Activated CD8-positive, alpha-beta memory T cell treated with anti-CD3 and anti-CD28 coated beads, Interleukin-2, amount 50 U/mL, for 24 hours (primary cell): ENCODE measurements around the gene OGA.

Experiments used
- DNase-seq: peaks from one replicate; pipeline ENCODE4 v3.0.0-alpha.2; 2020; ENCODE audit errors: extremely low read depth

OGA gene

DNA sequence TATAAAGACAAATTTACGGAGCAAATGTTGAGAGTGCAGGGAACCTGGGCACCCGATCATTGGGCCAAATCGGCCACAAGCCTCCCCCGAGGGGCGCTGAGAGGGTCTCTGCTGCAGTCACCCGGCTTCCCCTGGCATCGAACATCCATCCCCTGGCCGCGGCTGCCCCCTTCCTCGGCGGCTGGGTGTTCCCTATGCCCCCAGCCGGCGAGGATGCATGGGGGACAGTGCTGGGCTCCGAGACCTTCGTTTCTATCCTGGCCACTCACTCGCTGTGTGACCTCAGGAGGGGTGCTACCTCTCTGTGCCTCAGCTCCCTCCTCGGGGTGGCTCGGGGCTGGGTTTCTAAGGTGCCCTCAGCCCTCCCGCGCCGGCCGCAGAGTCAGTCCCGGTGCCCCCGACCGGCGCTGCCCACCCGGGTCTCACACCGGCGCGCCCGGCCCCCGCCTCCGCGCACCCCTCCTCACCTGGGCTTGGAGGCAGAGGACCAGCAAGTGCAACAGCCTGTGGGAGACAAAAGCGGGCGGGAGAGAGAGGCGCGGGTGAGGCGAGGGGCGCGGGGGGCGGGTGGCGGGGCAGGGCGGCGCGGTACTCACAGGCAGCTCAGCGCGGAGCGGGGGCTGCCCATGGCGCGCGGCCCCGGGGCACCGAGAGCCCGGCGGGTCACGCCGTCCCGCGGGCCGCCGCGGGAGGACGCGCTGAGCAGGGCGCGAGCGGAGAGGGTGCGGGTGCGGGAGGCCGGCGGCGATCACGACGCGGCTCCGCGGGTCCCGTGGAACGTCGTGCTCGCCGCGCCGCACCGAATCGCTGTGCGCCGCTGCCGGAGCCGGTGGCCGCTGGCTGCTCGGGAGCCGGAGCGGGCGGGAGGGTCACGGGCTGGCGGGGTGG is 42.7 kb downstream of the OGA start, which contains the start of gene FGF8:
TSS of gene FGF8 (minus strand) at position 842 of the 888 bp plus-strand sequence. CDS start at position 628, 214 bp downstream.
- DNase-seq: no peak

DNA sequence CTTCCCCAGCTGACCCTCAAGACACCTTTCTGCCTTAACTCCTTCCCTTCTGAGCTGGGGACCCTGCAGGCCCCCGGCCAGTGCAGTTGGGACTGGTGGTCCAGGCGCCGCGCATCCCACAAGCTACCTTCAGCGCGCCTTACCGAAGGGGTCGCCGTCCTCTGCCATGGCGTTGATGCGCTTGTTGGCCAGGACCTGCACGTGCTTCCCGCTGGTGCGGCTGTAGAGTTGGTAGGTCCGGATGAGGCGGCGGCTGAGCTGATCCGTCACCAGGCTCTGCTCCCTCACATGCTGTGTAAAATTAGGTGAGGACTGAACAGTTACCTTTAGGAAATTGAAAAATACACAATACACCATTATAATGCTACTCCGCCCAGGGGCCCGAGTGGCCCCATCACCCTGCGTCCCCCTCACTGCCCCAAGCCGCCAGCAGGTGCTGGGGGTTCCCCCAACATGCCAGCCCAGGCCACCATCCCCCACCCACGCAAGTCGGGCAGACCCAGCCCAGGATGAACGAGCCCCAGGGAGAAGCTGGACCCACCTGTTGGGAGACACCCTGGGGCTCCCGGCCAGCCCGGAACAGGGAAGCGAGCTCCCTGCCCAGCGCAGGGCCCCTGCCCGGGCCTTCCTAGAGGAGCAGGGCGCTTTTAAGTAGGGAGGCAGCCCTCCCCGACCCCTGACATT is 43.5 kb downstream of the OGA start:
- no peak for DNase-seq

GRCh38 chr10:101773923-101774588 is 44.2 kb downstream of the OGA start:
- no peak for DNase-seq

DNA sequence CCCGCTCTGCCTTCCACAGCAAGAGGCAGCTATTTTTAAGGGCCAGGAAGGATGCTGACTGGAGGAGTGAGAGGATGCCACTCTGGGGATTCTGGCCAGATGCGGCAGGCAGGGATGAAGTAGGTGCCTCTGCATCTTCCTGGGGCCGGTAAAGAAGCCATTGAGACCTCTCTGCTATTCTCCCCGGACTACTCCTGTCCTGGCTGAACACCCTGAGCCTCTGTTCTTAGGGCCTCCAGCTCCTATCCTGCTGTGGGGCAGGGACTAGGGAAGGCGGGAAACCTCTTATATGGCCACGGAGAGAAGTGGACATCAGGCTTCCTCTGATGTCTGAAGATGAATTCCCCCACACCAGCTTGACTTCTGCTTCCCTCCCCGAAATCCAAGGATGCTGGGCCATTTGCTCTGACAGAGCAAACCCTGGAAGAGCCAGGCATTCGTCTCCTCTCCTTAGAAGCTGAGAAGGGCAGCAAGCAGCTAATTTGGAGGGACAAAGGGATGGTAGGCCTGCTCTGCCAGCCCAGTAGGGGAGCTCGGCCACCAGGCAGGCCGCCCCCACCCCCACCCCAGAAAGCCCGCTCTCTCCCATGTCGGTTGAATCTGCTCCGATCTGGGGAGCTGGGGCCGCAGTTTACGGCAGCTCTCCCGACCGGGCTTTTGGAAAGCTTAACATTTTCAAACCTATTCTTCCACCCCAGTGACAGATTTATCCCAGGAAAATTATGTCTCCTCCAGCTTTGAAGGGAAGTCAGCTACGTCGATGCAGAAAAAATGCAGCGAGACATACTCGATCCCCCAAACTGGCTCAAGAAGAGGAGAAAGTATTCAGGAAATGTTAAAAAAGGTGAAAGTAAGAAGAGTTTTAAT is 45.1 kb downstream of the OGA start:
- DNase-seq: no peak

DNA sequence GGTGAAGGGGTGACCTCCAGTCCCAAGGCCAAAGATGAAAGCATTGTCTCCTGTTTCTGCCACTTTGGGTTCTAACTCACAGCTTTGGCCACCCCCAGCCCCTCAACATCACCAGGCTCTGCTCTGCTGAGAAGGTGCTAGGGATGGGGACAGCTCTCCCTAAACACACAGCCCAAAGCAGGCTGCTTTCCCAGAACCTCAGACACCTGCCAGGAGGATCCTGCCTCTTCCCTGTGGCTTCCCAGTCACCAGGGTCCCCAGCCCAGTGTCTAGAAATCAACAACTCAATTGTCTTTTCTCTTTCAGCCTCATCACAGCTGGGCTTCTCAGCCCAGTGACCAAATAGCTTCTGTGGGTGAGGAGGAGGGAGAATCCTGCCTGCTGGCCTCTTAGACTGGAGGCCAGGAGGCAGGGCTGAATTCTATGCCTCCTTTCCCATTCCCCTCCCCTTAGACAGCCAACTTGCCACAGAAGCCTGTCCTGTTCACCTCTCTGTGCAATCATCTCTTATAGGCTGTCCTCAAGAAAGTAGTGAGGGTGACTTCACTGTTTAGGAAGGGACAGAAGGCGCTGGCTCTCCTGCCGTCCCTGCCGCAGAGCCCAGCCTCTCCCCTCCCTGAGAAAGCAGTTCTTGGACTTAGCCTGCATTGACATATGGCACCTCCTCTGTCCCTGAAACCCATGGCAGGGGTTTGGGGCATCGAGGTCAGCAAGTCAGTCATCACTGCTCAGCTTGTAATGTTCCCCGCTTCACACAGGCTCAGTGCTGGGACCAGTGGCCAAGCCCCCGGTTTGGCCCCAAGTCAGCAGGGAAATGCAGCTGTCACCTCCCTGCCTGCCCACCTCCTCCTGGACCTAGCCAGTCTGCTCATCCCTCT is 46.0 kb downstream of the OGA start:
- DNase-seq: no peak

GRCh38 chr10:101771380-101771779 is 46.9 kb downstream of the OGA start:
- DNase-seq: no peak

- no peak for DNase-seq
Measured at GRCh38 chr10:101770331-101771215, 47.7 kb downstream of the OGA start.

DNA sequence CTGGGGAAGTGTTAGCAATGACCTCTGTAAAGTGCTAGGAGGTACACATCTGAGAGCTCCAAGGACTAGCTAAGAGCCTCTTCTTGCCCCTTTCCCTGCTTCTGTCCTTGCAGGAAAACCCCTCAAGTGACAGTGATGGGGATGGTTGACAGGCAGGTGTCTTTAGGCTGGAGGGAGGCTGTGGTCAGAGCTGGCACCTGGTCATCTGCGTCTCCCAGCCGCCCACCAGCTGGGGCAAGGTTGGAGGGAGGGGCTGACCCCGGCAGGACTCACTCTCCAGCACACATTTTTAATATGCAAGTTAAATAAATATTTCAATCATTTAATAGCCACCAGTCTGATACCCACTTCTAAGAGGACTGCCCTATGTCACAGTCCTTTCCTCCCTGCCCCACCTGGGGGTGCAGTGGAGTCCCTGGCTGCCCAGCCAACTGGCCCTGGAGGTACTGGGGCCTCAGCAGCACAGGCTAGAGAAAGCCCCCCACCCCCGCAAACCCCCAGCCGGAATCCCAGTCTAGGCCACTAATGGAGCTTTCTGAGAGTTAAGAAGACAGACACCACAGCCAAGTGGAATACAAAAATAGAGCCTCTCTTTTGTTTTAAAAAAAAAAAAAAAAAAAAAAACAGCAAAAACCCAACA is 48.6 kb downstream of the OGA start:
- DNase-seq: no peak

- DNase-seq: no peak
Measured at GRCh38 chr10:101768791-101769170, 49.5 kb downstream of the OGA start.

DNA sequence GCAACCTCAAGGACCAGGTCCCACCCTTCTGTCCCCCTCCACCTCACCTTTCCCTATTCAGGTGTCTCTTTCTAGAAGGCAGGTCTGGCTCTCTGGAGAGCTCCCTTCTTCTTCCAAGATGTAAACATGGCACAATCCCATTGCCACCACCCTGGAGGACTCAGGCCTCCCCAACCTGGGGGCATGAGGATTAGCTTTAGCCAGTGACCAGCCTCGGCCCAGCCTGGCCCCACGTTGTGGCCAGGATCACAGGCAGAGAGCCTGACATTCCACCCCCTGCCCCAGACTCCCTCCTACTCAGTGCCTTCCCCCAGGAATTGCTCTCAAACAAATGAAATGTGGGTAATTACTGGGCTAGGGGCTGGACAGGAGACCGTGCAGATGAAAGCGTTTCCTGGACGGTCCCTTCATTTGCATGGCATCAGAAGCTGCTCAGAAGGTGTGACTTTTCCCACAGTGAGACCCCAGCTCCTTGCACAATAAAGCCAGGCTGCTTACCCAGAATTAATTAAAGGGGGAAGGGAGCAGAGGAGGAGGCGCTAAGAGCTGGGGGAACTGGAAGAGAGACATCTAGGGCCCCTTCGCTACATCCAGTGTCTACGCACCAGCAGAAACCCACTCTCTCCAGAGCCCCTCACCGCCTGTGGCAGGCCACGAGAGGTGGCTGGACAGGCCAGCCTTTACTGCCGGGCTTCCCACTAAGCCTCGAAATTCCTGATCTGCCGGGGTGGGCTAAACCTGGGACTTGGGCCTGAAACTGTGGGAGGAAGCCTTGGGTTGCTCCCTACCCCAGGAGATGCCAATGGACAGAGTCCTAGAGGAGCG is 50.1 kb downstream of the OGA start:
- DNase-seq: no peak

DNA sequence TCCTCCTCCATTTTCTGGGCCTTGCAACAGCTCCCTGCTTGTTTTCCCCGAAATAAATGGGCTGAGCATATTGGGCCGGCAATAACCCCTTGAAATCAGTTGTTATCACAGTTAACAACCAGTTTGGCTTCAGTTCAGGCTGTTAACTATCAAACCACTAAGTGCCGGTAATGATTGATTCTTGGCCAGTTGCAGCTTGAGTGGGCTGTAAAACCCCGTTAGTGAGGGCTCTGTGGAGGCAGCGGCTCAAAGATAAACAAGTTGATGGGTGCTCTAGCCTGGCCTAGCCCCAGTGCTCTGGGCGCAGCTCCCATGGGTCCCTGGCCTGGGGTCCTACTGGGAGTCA is 50.7 kb downstream of the OGA start:
- DNase-seq: no peak

- no peak for DNase-seq
Measured at GRCh38 chr10:101766753-101767599, 51.3 kb downstream of the OGA start.

- DNase-seq: no peak
Measured at GRCh38 chr10:101766306-101766705, 51.9 kb downstream of the OGA start.

GRCh38 chr10:101763141-101763846 is 55.0 kb downstream of the OGA start:
- no peak for DNase-seq

DNA sequence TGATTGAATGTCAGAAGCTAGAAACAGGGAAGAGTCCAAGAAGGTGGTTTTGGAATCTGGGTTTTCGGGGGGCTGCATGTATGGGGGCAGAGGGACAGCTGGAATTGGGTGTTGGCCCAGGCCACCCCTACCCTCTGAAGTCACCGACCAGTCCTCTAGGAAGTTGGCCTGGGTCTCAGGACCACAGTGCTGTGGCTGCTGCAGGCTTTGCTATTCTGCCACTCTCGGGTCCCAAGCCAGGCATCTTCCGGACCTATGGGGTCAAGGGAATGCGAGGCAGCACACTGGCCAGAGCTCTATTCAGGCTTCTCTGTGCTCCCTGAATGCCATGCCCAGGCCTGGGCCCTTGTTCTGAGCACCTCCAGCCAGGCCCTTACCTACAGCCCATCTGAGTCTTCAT is 55.5 kb downstream of the OGA start:
- DNase-seq: no peak

DNA sequence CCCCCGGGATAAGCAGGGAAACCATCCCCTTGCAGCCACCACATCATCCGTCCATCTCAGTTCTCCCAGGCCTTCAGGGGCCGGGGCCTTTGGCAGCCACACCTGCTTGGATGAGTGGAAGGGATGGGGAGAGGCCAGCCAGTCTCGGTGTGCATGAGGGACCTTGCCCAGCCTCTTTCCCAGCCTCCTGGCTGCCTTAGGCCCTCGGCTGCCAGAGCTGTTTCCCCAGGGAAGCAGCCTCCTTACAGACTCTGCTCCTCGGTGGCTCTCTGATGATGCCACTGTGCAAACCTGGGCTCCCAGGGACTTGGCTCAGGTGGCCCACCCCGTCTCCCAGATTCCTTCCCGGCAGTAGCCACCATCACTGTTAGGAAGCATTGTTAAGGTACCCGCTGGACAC is 57.0 kb downstream of the OGA start:
- no peak for DNase-seq

DNA sequence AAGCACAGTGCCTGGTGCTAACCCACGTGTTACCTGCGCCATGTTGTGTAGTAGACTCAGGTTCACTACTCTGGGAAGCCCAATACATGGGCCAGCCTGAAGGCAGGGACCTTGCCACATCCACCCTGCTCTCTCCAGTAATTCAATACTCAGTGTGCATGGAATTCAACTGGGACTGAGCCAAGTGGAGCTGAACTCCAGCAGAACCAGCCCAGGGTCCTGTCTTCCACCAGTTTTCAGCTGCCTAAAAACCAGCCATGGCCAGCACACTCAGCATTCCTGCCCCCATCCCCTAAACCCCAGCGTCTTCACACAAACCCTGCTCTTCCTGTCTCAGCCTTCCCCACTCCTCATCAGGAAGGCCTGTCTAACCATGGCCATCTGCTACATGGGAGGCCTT is 57.7 kb downstream of the OGA start:
- no peak for DNase-seq
